Fibroblast of lung (primary cell): Measurements from ENCODE around the gene TCERG1L.

Experiments used
- EZH2 ChIP-seq: IDR thresholded peaks from 2 replicates; pipeline ENCODE4 v1.5.1; 2012; ENCODE audit warnings: low read length, control low read depth, mild to moderate bottlenecking; ENCODE audit errors: missing control alignments
- TF ChIP-seq, protein P1 (sequence below), 2 donors: IDR thresholded peaks in 1 of 2; conservative IDR thresholded peaks in 1 of 2; 1 replicate in 1 of 2; 2 replicates in 1 of 2; pipeline ENCODE4 v1.5.1; 2011 to 2012; ENCODE audit warnings: low read length in 2 of 2, control low read depth in 1 of 2, inconsistent platforms in 1 of 2, low read depth in 1 of 2, mild to moderate bottlenecking in 1 of 2

DNA sequence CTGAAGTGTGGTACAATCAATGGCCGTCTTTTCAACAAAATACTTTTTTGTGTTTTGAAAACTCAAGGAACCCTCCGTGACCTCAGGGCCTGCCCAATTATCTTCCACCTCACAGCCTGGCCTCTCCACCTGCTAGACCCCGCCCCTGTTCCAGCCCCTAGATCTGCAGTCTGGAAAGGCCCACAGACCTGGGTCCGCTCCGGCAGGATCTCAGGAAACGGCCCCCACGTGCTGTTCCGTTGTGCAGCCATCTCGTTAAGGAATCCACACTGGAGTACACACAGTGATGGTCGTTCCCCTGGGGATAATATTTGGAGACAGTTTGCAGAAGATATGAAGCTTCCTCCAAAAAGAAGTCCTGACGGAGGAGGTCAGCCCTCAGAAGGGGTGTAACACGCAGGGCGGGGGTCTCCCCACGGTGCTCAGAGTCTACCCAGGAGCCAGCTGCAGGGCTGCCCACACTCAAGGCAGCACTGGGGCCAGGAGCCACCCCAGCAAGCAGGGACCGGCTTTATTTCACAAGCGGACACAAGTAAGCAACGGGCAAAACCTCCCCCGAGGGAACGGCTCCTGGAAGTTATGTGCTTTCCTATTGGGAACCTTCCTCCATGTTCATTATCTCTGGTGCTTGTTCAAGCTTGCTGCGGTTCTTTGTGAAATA, 73.4 kb downstream of the TCERG1L start:
- TF ChIP-seq, protein P1, sequence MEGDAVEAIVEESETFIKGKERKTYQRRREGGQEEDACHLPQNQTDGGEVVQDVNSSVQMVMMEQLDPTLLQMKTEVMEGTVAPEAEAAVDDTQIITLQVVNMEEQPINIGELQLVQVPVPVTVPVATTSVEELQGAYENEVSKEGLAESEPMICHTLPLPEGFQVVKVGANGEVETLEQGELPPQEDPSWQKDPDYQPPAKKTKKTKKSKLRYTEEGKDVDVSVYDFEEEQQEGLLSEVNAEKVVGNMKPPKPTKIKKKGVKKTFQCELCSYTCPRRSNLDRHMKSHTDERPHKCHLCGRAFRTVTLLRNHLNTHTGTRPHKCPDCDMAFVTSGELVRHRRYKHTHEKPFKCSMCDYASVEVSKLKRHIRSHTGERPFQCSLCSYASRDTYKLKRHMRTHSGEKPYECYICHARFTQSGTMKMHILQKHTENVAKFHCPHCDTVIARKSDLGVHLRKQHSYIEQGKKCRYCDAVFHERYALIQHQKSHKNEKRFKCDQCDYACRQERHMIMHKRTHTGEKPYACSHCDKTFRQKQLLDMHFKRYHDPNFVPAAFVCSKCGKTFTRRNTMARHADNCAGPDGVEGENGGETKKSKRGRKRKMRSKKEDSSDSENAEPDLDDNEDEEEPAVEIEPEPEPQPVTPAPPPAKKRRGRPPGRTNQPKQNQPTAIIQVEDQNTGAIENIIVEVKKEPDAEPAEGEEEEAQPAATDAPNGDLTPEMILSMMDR (conservative IDR thresholded peaks at IDR 0.05 in 1 of 2, IDR thresholded peaks at IDR 0.05 in 1 of 2; ENCODE audit: low read depth in 1 of 2, low read length in 2 of 2): no peak
- TF ChIP-seq EZH2: no peak
